HG03139 (cell line): ENCODE results near the gene ZBTB20.

Experiments
- ATAC-seq: cut with Tn5 transposase; IDR thresholded peaks from one replicate; pipeline ENCODE4 v1.9.1; 2021; ENCODE audit not compliant: unreplicated experiment

Gene ZBTB20

DNA sequence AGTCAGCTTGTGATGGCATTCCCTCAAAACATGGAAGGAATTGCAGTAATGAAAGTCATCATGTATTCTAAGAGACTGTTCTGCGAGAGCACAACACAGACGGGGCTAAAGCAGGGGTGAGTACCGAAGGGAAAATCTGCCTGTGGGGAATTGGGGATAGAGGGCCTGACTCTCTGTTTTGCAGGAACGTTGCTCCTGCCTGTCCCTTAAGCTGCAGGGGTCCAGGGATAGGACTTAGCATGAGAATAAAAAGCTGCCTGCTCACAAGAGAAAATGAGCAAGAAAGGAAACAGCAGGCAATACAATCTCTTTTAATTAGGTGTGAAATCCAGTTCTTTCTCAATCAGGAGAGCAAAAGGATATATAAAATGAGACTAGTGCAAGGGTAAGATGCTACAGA lies 791.0 kb downstream of the ZBTB20 start:
- no peak for ATAC-seq

- ATAC-seq: no peak
These were observed 791.4 kb downstream of the ZBTB20 start for GRCh38 chr3:114355653-114356052.

DNA sequence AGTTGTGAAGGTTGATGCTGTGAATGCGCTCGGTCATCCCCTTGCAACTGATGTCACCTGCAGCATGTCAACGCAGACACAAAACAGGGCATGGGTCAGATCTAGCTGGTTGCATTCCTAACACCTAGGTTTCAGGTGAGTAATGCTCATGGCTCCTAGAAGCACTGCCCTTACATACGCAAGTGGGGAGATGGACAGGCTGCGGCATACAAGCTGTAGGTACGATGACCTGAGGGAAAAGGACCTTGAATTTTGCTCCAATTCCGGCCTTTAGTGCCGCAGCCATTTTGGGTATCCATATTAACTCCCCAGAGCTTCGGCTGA lies 795.3 kb downstream of the ZBTB20 start:
- ATAC-seq: no peak

DNA sequence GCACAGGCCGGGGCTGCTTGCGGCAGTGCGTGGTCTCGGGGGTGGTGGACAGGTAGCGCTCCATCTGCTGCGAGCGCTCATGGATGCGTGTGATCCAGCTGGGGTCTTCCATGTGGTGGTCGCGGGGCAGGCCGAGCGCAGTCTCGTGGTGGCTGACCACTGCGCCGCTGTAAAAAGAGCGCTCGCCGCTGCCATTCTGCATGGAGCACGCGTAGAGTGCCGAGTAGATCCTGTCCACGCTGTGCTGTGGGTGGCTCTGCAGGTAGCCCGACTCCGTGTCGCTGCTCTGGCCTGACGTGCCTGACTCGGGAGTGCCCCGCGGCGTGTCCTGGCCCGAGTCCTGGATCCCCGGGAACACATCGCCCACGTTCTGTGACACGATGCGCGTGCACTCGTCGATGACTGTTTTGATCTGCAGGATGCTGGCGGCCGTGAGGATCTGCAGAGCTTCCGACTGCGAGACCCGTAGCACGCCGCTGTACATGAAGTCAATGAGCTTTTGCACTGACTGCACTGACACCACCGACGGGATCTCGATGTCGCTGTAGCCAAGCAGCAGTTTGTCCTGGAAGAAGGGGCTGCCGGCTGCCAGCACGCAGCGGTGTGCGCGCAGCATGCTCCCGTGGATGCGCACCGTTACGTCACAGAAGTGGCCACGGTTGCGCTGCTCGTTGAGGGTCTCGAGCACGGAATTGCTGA lies 795.8 kb downstream of the ZBTB20 start:
- no peak for ATAC-seq

GRCh38 chr3:114350690-114351089 lies 796.4 kb downstream of the ZBTB20 start:
- no peak for ATAC-seq

DNA sequence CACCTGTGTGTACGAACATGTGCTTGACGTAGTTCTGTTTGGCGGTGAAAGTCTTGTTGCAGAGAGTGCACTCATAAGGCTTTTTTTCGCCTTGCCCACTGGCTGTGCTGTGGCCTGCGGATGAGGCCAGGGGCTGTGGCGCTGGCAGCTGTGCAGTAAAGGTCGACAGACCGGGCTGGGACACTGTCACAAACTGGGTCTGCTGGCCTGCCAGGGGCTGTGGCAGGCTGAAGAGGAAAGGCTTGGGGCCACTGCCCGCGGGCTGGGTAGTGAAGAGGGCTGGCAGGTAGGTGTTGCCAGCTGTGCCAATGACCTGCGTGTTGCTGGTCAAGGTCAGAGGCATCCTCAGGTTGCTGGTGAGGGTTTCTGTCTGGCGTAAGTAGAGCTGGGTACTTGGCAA lies 796.8 kb downstream of the ZBTB20 start:
- no peak for ATAC-seq

GRCh38 chr3:114344492-114344891 lies 802.6 kb downstream of the ZBTB20 start:
- no peak for ATAC-seq

GRCh38 chr3:114338651-114339357 lies 808.3 kb downstream of the ZBTB20 start:
- ATAC-seq: no peak

DNA sequence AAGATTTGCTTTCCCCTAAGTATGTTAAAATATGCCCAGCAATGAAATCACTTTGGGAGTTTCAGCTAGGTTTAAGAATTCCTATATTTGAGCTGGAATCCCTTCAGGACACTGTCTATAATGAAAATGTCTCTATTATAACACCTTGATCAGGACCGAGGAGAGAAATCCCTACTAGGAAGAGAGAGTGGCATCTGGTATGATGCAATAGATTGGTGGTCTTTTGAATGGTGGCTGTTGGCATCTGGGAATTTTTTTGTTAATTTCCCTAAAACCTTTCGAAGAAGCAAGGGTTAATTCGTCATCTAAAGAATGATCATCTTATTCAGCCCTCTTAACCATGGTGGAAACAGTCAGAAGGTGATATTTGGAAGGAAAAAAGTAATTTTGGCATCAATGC lies 810.2 kb downstream of the ZBTB20 start:
- ATAC-seq: no peak

DNA sequence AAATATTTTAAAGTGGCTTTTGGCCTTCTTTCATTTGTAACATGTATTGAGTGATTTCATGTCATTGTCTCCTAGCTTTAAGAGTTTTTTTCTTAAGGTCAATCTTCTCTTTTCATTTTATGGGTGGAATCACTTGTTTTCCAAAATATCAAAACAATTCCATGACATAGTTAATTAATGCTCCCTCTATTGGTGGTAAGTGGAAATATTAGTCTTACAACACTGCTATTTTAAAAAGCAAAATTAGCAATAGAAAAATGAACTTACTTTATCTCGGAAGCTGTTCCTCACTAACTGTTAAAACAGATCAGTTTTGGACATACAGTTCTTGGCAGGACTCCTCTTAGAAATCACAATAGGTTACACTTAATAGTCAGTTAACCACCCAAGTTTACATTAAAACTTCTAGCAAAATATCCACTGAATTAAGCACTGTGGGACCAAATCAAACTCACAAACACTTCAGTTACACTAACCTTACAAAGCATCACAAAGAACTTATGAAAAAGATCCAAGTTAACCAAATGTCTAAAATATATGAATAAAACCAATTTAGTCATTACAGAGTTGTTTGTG lies 810.9 kb downstream of the ZBTB20 start:
- ATAC-seq: no peak

- no peak for ATAC-seq
These were observed 813.2 kb downstream of the ZBTB20 start for GRCh38 chr3:114333923-114334240.

DNA sequence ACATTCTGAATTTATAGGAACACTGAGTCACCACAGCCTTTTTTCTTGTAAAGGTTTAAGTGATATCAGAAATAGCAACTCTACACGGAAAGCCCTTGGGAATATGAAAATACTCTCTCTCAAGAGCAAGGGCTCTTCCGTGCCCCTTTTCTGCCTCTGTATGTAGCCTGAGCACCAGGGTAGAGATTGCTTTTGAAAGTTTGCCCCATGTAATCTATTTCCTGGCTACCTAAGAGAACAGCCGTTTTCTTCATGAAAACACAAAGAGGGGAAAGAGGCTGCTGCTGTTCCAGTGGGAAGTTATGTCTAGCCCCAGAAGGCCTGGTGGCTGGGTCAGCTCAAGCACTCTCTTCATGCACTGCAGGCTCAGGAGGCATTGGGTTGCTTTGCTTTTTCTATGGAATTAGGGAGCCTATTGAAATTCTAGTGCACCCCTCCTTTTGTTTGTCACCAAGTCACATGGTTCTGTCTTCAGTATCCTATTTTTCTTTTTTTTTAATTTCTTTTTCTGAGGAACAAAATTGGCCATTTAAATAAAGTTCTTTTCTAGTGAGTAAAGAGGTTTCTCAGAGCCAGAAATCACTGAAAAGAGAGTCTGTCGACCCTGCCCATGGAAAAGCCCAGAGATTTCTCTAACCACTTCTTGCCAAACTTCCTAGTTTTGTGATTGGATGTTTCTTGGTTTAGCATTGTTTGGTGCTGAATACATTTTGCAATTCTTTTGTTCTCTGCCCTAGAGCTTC lies 813.7 kb downstream of the ZBTB20 start:
- ATAC-seq: no peak

DNA sequence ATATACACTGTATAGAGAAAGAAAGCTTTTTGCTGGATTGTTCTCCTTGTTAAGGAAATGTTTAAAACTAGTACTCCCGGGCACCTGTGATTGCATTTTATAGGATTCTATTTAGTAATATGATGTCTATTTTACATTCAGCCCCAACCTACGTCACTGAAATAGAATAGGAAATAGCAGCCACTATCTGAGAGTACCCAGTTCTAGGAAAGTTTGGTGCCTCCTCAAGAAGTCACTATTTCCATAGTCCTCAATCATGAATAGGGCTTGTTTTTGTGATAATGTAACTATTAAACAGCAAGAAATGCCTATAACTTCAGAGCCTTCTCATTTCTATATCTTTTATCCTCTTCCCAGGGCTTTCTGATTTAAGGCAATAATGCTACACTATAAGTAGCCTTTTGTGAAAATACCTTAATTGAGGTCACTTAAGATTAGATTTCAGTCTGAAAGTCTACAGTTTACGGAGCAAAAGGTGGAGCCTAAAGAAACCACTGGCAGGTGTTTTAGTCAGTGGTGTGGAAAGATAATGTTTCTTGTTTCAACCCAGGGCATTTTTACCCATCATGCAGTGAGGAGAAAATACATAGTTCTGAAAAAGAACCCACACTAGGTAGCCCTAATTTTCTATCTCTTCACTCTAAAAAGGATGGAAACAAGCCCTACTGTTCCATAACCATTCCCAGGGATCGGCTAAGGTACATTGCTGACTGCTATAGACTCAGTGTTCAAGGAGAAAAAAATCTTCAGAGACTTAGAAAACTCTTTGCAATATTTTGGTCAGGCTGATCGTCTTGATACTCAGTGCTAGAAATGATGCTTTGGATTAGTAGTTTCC lies 814.5 kb downstream of the ZBTB20 start:
- no peak for ATAC-seq

DNA sequence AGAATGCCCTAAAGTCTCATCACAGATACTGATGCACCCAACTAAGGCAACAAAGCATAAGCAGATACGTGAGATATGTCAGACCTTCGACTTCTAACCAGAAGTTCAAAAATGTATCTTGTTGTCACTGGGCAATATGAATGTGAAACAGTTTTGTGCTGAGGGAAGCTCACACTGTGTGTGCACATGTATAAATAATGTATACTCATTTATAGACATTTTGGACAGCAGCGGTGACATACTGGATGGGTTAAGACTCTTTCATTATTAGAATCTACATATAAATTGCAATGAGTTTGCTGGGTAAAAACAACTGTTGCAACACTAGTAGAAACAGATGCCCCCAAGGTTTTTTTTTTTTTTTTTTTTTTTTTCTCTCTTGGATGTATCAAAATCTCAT lies 815.4 kb downstream of the ZBTB20 start:
- ATAC-seq: no peak

DNA sequence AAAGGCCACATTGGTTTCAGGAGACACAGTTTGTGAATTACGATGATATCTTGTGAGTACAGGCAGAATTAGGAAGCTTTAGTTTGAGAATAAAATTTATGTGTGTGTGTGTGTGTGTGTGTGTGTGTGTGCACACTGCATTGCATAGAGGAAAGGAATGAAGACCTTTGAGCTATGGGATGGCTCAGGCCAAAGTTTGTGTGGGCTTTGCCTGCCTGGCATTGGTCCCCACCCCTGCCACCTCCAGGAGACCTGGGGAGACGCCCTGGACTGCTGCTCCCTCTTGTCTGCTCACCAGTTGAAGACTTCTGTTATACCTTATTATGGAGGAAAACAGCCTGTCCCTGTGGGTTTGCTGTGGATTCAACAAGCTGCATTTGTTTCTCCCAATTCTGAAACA lies 816.1 kb downstream of the ZBTB20 start:
- no peak for ATAC-seq

GRCh38 chr3:114329823-114330222 lies 817.3 kb downstream of the ZBTB20 start:
- ATAC-seq: no peak

- no peak for ATAC-seq
These were observed 818.7 kb downstream of the ZBTB20 start for GRCh38 chr3:114328345-114328744.

DNA sequence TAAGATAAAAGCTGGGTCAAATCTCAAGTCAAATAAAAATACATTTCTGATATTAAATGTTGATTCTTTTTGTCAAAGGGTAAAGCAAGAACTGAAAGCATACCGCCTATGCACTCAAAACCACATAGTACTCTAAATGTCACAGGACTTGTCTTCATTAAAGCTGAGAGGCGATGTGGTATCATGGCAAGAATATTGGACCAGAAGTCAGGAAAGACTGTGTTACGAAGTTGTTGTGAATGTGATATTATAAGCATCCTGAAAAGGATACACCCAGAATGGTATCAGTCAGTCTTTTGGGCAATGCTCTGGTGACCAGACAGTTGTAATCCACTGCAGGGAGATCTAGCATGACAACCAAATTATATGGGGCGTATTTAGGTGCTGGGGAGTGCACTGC lies 819.4 kb downstream of the ZBTB20 start:
- ATAC-seq: no peak

DNA sequence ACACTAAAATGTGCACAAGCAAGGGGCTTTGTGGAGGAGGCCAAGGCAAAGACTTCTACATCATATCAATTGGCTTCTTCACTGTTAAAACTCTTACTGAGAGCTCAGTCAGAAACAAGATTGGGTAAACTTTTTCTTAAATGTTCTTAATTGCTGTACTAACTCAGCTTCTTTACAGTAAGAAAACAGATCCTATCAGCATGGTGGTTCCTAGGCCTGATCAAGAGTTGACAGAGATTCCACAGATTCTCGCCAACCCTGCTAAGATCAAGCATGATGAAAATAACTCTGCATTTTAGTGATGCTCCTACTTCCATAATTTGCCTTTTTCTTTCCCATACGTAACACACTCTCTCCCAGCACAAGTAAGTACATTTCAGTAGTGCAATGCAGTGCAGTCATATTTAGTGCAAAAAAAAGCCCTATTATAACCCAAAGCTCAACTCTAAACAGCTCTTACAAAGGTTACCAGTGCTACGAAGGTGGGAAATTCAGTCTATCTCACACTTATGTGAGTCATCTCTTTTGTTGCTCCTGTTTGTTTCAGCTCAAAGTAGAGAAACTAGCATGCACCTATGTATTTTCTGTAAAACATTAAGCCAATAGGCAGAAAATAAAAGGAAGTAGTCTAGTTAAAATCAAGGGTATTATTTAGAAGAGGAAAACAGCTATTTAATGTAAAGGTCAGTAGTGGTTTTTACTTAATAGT lies 823.4 kb downstream of the ZBTB20 start:
- no peak for ATAC-seq

DNA sequence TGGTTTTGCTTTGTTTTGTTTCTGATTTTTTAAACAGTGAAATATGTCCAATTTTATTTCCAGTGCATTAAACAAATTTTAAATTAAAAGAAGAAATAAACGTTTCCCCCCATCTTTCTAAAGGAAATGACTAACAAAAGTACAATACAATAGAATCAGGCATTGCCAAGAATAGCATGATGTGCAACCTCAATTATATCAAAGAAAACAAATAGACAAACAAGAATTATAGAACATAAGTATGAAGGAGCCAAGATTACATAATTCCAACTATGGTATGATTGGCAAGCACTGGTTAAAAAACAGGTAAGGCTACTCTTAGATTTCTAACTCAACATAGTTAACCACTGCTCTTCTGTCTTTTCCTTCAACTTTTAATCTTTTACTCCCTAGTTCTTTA lies 826.8 kb downstream of the ZBTB20 start:
- no peak for ATAC-seq

DNA sequence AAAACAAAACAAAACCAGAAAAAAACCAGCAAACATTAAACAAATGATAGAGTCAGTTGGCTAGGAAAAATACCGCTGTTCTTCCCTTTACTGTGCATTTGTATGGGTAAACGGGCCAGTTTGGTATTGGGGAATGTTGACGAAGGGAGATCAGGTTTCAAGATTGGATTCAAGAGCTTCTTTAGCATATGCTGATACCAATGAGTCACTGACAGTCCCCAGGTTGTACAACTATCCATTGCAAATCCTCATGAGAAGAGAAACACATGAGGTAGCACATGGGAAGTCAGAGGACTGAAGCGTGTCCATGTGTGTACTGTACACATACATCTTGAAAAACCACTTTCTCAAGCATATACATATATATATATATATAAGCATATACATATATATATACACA lies 827.6 kb downstream of the ZBTB20 start:
- ATAC-seq: no peak
